GM23338 (cell line): Measurements from ENCODE around the gene ELAPOR2. TPM values are rescaled to one million over a fixed set of nuclear protein-coding genes. Genes with fewer than 3 reads are reported as not detected.

Experiments used
- EZH2 ChIP-seq: fragments of 200-600 bp; sonication (generic); IDR thresholded peaks from one replicate; pipeline ENCODE4 v1.8.0; 2017; ENCODE audit warnings: antibody characterized with exemption, mild to moderate bottlenecking, low read depth; ENCODE audit not compliant: unreplicated experiment
- EZH2phosphoT487 ChIP-seq: fragments of 200-600 bp; sonication (generic); IDR thresholded peaks from one replicate; pipeline ENCODE4 v1.8.1; 2018; ENCODE audit warnings: antibody characterized with exemption; ENCODE audit not compliant: unreplicated experiment
- NANOG ChIP-seq: IDR thresholded peaks from 2 replicates; pipeline ENCODE4 v1.6.1; 2016; ENCODE audit warnings: antibody characterized with exemption, borderline replicate concordance
- polyA plus RNA-seq: library from polyadenylated mRNA; unstranded; fragments of >200 nt; fragmentation: Nextera tagmentation; extraction: Ambion mirVana; gene quantifications from 2 replicates; pipeline ENCODE4 v1.2.1, GENCODE V29; 2016
- total RNA-seq: library from RNA; depleted of rRNA; stranded (reverse); fragments of >200 nt; shearing (Covaris generic); gene quantifications from 2 replicates; pipeline ENCODE4 v1.2.3, GENCODE V29; 2014; rRNA removed
- TF ChIP-seq, protein P1 (sequence below), 2 experiments: fragments of 200-600 bp in 1 of 2; sonication (generic) in 1 of 2; conservative IDR thresholded peaks; 2 replicates each; pipeline versions ENCODE4 v1.5.1 to v1.6.1; 2016 to 2017; ENCODE audit warnings: antibody characterized with exemption in 2 of 2, low read depth in 2 of 2, mild to moderate bottlenecking in 2 of 2, moderate library complexity in 1 of 2

ELAPOR2 gene
- total and polyA plus RNA-seq, 2 experiments from 2014 or later = 12.0 to 42.9 TPM

- TF ChIP-seq, protein P1, sequence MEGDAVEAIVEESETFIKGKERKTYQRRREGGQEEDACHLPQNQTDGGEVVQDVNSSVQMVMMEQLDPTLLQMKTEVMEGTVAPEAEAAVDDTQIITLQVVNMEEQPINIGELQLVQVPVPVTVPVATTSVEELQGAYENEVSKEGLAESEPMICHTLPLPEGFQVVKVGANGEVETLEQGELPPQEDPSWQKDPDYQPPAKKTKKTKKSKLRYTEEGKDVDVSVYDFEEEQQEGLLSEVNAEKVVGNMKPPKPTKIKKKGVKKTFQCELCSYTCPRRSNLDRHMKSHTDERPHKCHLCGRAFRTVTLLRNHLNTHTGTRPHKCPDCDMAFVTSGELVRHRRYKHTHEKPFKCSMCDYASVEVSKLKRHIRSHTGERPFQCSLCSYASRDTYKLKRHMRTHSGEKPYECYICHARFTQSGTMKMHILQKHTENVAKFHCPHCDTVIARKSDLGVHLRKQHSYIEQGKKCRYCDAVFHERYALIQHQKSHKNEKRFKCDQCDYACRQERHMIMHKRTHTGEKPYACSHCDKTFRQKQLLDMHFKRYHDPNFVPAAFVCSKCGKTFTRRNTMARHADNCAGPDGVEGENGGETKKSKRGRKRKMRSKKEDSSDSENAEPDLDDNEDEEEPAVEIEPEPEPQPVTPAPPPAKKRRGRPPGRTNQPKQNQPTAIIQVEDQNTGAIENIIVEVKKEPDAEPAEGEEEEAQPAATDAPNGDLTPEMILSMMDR (conservative IDR thresholded peaks at IDR 0.05; ENCODE audit: low read depth in 2 of 2) = no peak
- no peak for TF ChIP-seq EZH2
- TF ChIP-seq NANOG = no peak
- TF ChIP-seq EZH2phosphoT487 = no peak
Observed at GRCh38 chr7:87013136-87013839, 46.2 kb downstream of the ELAPOR2 start (continued).

Other genes starting within 250 kb of the ELAPOR2 start
- gene DMTF1, start 92.8 kb upstream of the ELAPOR2 start, total RNA-seq = 107 and 114 TPM in 2 replicates
- 52.1 and 60.4 TPM in 2 replicates for gene DMTF1, start 92.8 kb upstream of the ELAPOR2 start, polyA plus RNA-seq
- gene TMEM243, start 160.1 kb upstream of the ELAPOR2 start, total RNA-seq = 44.5 and 52.7 TPM in 2 replicates
- gene TMEM243, start 160.1 kb upstream of the ELAPOR2 start, polyA plus RNA-seq = 68.2 and 82.5 TPM in 2 replicates